Heart right ventricle (tissue), 16 donors: ENCODE data around the gene ZNF385C. TPM values are rescaled to one million over a fixed set of nuclear protein-coding genes. Genes with fewer than 3 reads are reported as not detected.

Experiments used
- ATAC-seq, 8 donors: fragments of 200-7000 bp; cut with Tn5 transposase; one replicate each; pipeline ENCODE4 v1.9.1; 2020; ENCODE audit warnings: mild to moderate bottlenecking in 8 of 8, moderate library complexity in 8 of 8, moderate number of reproducible peaks in 1 of 8
- DNase-seq, 2 donors: peaks; one replicate each; pipeline ENCODE4 v3.0.0-alpha.2; 2020
- H3K27ac ChIP-seq, 10 donors: fragments of 200-600 bp; sonication (generic) in 2 of 10; one replicate each; pipeline versions ENCODE4 v1.5.0 to v1.8.0; 2020 to 2022; ENCODE audit warnings: mild to moderate bottlenecking in 3 of 10
- H3K27me3 ChIP-seq, 7 donors: fragments of 200-600 bp; one replicate each; pipeline ENCODE4 v1.8.0; 2021 to 2022; ENCODE audit warnings: mild to moderate bottlenecking in 2 of 7
- H3K36me3 ChIP-seq, 9 donors: fragments of 200-600 bp; sonication (generic) in 1 of 9; one replicate each; pipeline versions ENCODE4 v1.5.0 to v1.8.0; 2020 to 2022; ENCODE audit warnings: mild to moderate bottlenecking in 2 of 9
- H3K4me1 ChIP-seq, 9 donors: fragments of 200-600 bp; sonication (generic) in 1 of 9; one replicate each; pipeline versions ENCODE4 v1.5.0 to v1.8.0; 2020 to 2022; ENCODE audit warnings: mild to moderate bottlenecking in 4 of 9
- H3K4me3 ChIP-seq, 10 donors: fragments of 200-600 bp; sonication (generic) in 2 of 10; one replicate each; pipeline versions ENCODE4 v1.5.0 to v1.8.0; 2020 to 2022; ENCODE audit warnings: mild to moderate bottlenecking in 7 of 10, moderate library complexity in 2 of 10
- H3K9me3 ChIP-seq, 11 donors: fragments of 200-600 bp in 10 of 11; sonication (generic) in 2 of 11; one replicate each; pipeline versions ENCODE4 v1.5.0 to v1.8.0; 2013 to 2022; ENCODE audit warnings: mild to moderate bottlenecking in 2 of 11, control low read depth in 1 of 11, moderate library complexity in 1 of 11
- CTCF ChIP-seq, 9 donors: fragments of 200-600 bp; sonication (generic) in 2 of 9; IDR thresholded peaks; one replicate each; pipeline versions ENCODE4 v1.5.0 to v1.8.0; 2021 to 2022; ENCODE audit warnings: antibody characterized with exemption in 9 of 9, mild to moderate bottlenecking in 5 of 9, moderate library complexity in 1 of 9
- WGBS, 2 donors: extraction: QIAGEN DNeasy Blood & Tissue Kit; methylation state at CpG; one replicate each; pipeline ENCODE4 v1.1.7; 2013; ENCODE audit warnings: inconsistent platforms in 1 of 2; 5-methylcytosine and 5-hydroxymethylcytosine counted together
- intact Hi-C, 10 donors: fragments of 100-400 bp; cut with DNase I; formaldehyde crosslinking; loops; one replicate each; pipeline versions ENCODE4 v1.11.1 to v1.14.2; 2022
- polyA plus RNA-seq, 2 donors: library from polyadenylated mRNA; stranded (reverse); fragments of 200-250 nt; gene quantifications; one replicate each; pipeline ENCODE4 v1.2.3, GENCODE V29; 2013
- total RNA-seq, 10 donors: library from RNA; stranded (reverse); fragmentation: NEBNext Ultra II Directional in 3 of 10; extraction: Animal tissue kit (Norgen Biotek cat#: 25700) in 3 of 10; gene quantifications; one replicate each; pipeline versions ENCODE4 v1.2.1 to v1.2.4, GENCODE V29; 2021 to 2023
- donor health status: Arrhythmogenic right ventricular cardiomyopathy.
- donor health status: ischemic (EF 13 %, LVEDD 7.1; RV severe dilation, severe dysfunction).
- donor health status: healthy with polysubstance abuse.
- donor health status: DM: no; HTN: yes; CAD: no.
- donor health status: DM: no; HTN: no; CAD: no.
- donor health status: ischemic (EF 25% LVEDD 6.9; RV normal size, moderate dysfunction).
- donor health status: ischemic (EF 25% LVEDD 5.7; RV mildly dilated, moderate dysfunction).
- donor health status: healthy.
- donor health status: DM: yes; HTN: yes; CAD: no.
- donor health status: Ischemic cardiomyopathy.
- donor health status: ischemic (EF 35%, LVEDD 5.7; RV mildly dilated, moderate dysfunction).
- donor health status: nonischemic (EF 11% LVEDD 7.7; RV severe dilation, severe dysfunction).
- donor health status: DM: yes; HTN: yes; CAD: no.
- donor health status: PGD.
- donor health status: ischemic (EF 29% LVEDD 5.4; RV normal size, mild dysfunction).
- donor health status: nonischemic (EF 23%, LVEDD 6.1; RV moderate dilation, normal function).

Gene ZNF385C
- total and polyA plus RNA-seq, 12 donors: 0.09 to 0.56 (median 0.24) TPM; not detected in 1

GRCh38 chr17:42009170-42009569, 89.1 kb downstream of the ZNF385C start:
- Histone ChIP-seq H3K36me3 (peaks cover 0 to 12% (median 0%) of the 10 kb centered on the region in 9 donors), H3K27me3 (no peaks in the 10 kb centered on the region), H3K27ac (peak overlapping the region in 5 of 10 donors; percentile 3 to 76 (median 31)), H3K4me1 (peaks cover 0 to 98% (median 92%) of the 10 kb centered on the region in 9 donors), H3K9me3 (no peaks in the 10 kb centered on the region), H3K4me3 (no peak overlapping the region)
- ATAC-seq (peak in 4 of 8 donors; percentile 21 to 45 (median 43)), DNase-seq (no peak)
- TF ChIP-seq CTCF (IDR thresholded peaks at IDR 0.05): peak in 3 of 9 donors; percentile 19 to 26 (median 22)
- WGBS, 2 donors: 73 to 75% methylated on average over 4 of the region's 4 CpGs
- intact Hi-C loops: no loop called here

- 87 to 90% methylated on average over 1 of the region's 1 CpG for WGBS, 2 donors
- no peak for ATAC-seq
- H3K27me3 ChIP-seq: no peaks in the 10 kb centered on the region
- no peak overlapping the region for H3K27ac ChIP-seq
- no peak overlapping the region for H3K4me3 ChIP-seq
- no peak for TF ChIP-seq CTCF (IDR thresholded peaks at IDR 0.05)
- peaks cover 0 to 93% (median 67%) of the 10 kb centered on the region in 9 donors for H3K4me1 ChIP-seq
- H3K9me3 ChIP-seq: no peaks in the 10 kb centered on the region
- intact Hi-C loops: no loop called here
- peaks cover 0 to 44% (median 3%) of the 10 kb centered on the region in 9 donors for H3K36me3 ChIP-seq
- no peak for DNase-seq
Measured at GRCh38 chr17:42005166-42005565, 93.1 kb downstream of the ZNF385C start.

- H3K36me3 ChIP-seq: peaks cover 0 to 57% (median 15%) of the 10 kb centered on the region in 9 donors
- H3K4me3 ChIP-seq: no peak overlapping the region
- no peak for TF ChIP-seq CTCF (IDR thresholded peaks at IDR 0.05)
- DNase-seq (no peak), ATAC-seq (no peak)
- intact Hi-C loops: loop anchor here in 1 of 10 donors (5.0 kb wide), 1 partner anchor 36 kb away; the partner anchor contains the start of gene CNP
- 85 to 86% methylated on average over 3 of the region's 3 CpGs for WGBS, 2 donors
- H3K9me3 ChIP-seq: no peaks in the 10 kb centered on the region
- H3K4me1 ChIP-seq: peaks cover 0 to 78% (median 52%) of the 10 kb centered on the region in 9 donors
- peak overlapping the region in 1 of 10 donors; percentile 11 for H3K27ac ChIP-seq
- H3K27me3 ChIP-seq: no peaks in the 10 kb centered on the region
Measured at GRCh38 chr17:42002792-42003301, 95.4 kb downstream of the ZNF385C start.

- WGBS, 2 donors: 90 to 92% methylated on average over 7 of the region's 7 CpGs
- H3K36me3 ChIP-seq: peaks cover 0 to 62% (median 20%) of the 10 kb centered on the region in 9 donors
- peak overlapping the region in 1 of 10 donors; percentile 11 for H3K27ac ChIP-seq
- peaks cover 0 to 72% (median 48%) of the 10 kb centered on the region in 9 donors for H3K4me1 ChIP-seq
- no peak overlapping the region for H3K4me3 ChIP-seq
- TF ChIP-seq CTCF (IDR thresholded peaks at IDR 0.05): no peak
- intact Hi-C loops: loop anchor here in 1 of 10 donors (5.0 kb wide), 1 partner anchor 35 kb away; the partner anchor contains the start of gene CNP
- no peaks in the 10 kb centered on the region for H3K9me3 ChIP-seq
- ATAC-seq (no peak), DNase-seq (no peak)
- no peaks in the 10 kb centered on the region for H3K27me3 ChIP-seq
Measured at GRCh38 chr17:42002175-42002791, 96.0 kb downstream of the ZNF385C start.
